HG02938 (cell line): ENCODE measurements around the gene NXPE3.
A peak's percentile ranks its signal among the peaks of the same experiment; 100 is the strongest.
"Not testable (repeated sequence)": the region's sequence is repeated elsewhere in the genome, so short reads cannot be mapped to it uniquely, and the experiment has no call there.

Experiments
- ATAC-seq: cut with Tn5 transposase; IDR thresholded peaks from one replicate; pipeline ENCODE4 v1.9.1; 2021; ENCODE audit warnings: mild to moderate bottlenecking, moderate library complexity; ENCODE audit not compliant: unreplicated experiment

NXPE3 gene

DNA sequence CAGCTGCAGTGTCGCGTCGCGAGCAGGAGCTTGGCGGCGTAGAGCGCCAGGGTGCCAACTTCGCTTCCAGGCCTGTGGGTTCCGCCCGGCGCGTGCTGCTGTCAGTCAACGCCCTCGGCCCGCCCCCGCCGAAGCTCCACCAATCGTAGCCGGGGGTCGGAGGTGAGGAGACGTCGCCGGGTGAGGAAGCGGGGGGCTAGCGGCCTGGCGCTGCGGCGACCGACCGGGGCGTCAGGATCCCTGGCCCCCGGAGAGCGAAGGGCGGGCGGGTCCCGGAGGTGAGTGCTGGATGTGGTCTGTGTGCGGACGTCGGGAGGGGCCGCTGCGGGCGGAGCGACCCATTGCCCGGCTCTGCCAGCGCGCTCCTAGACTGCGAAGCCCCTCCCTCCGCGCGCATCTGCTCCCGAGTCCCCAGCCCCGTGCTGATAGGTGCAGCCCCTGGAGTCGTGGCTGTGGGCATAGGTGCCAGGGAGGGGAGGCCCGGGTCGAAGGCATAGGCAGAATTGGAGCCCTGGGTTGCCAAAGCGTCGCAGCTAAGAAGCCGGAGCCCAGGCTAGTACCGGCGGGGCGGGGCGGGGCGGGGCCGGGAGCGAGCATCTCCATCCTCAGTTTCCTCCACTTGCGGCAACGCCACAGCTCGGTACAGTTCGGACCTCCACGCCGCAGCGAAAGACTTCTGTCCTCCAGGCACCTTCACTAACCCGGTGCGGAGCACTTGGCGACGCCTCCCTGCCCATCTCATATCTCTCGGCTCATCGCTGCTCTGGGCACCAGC, at the start of gene NXPE3:
NXPE3 (plus strand) TSS at position 165 of the 775 bp plus-strand sequence. CDS start 6,386 bp downstream, outside the sequence.
- peak; percentile 89 for ATAC-seq

- no peak for ATAC-seq
These were observed 49.4 kb upstream of the NXPE3 start for GRCh38 chr3:101729586-101729985.

DNA sequence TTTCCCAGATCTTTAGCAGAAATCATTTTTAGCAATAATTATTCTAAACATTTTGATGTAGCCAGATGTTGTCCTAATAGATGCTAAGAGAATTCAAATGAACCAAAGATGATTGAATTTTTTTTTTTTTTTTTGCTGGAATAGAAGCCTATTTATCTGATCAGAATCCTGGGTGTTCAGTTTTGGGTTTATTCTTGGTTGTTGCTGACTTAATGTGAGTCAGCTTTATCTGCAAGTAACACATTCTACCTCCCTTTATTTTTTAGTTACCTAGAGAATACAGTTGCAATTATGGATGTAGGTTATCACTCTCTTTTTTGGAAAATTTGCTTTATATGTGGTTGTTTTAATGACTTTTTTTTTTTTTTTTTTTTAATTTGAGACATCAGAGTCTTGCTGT, 48.2 kb upstream of the NXPE3 start:
- no peak for ATAC-seq

DNA sequence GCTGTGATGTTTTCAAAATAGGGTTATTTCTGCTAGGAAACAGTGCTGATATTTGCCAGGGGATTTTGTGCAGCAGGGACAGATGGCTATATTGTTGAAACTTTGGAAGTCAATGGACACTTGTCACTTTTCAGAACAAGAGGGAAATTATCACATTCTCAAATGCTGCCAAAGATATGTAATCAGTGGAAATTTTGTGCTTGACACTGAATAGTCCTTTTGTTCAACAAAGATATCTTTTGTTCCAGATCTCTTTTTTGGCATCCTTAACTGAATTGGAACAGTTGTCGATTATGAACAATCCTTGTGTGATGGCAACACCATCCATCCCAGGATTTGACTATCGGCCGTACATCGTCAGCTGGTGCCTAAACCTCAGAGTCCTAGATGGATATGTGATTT, 46.8 kb upstream of the NXPE3 start:
- ATAC-seq: no peak

DNA sequence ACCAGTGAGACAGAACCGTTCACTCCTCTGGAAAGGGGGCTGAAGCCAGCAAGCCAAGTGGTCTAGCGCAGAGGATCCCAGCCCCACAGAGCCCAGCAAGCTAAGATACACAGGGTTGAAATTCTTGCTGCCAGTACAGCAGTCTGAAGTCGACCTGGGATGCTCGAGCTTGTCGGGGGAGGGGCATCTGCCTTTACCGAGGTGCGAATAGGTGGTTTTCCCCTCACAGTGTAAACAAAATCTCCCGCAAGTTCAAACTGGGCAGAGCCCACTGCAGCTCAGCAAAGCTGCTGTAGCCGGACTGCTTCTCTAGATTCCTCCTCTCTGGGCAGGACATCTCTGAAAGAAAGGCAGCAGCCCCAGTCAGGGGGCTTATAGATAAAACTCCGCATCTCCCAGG, 43.2 kb upstream of the NXPE3 start:
- ATAC-seq: no peak

- ATAC-seq: not testable (repeated sequence)
These were observed 37.1 kb upstream of the NXPE3 start for GRCh38 chr3:101741914-101742313.

DNA sequence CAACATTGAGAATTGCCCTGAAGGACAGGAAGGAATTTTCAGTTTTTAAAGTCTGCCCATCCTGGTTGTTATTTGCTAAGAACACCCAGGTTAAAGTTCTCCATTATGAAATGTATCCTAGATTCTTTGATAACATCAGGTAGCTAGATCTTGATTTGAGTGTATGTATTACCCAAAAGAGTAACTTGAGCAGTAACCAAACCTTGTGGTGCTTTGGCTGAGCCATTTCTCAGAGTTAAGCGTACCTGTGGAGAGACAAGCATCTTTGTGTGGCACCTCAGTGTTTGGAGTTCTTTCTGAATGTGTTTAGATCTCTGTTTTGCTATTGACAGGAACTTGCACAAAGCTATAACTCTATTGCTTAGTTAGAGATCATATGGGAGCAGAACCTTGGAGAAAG, 34.2 kb upstream of the NXPE3 start:
- ATAC-seq: no peak

DNA sequence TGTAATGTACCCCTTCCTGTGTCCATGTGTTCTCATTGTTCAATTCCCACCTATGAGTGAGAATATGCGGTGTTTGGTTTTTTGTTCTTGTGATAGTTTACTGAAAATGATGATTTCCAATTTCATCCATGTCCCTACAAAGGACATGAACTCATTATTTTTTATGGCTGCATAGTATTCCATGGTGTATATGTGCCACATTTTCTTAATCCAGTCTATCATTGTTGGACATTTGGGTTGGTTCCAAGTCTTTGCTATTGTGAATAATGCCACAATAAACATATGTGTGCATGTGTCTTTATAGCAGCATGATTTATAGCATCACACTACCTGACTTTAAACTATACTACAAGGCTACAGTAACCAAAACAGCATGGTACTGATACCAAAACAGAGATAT, 33.1 kb upstream of the NXPE3 start:
- ATAC-seq: not testable (repeated sequence)

DNA sequence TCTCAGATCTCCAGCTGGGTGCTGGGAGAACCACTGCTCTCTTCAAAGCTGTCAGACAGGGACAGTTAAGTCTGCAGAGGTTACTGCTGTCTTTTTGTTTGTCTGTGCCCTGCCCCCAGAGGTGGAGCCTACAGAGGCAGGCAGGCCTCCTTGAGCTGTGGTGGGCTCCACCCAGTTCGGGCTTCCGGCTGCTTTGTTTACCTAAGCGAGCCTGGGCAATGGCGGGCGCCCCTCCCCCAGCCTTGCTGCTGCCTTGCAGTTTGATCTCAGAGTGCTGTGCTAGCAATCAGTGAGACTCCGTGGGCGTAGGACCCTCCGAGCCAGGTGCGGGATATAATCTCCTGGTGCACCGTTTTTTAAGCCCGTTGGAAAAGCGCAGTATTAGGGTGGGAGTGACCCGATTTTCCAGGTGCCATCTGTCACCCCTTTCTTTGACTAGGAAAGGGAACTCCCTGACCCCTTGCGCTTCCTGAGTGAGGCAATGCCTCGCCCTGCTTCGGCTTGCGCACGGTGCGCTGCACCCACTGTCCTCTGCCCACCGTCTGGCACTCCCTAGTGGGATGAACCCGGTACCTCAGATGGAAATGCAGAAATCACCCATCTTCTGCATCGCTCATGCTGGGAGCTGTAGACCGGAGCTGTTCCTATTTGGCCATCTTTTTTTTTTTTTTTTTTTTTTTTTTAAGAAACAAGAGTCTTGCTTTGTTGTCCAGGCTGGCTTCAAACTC, 25.5 kb upstream of the NXPE3 start:
- ATAC-seq: not testable (repeated sequence)

- no peak for ATAC-seq
These were observed 20.8 kb upstream of the NXPE3 start for GRCh38 chr3:101758224-101758623.

GRCh38 chr3:101762041-101762646, 16.9 kb upstream of the NXPE3 start:
- ATAC-seq: no peak

DNA sequence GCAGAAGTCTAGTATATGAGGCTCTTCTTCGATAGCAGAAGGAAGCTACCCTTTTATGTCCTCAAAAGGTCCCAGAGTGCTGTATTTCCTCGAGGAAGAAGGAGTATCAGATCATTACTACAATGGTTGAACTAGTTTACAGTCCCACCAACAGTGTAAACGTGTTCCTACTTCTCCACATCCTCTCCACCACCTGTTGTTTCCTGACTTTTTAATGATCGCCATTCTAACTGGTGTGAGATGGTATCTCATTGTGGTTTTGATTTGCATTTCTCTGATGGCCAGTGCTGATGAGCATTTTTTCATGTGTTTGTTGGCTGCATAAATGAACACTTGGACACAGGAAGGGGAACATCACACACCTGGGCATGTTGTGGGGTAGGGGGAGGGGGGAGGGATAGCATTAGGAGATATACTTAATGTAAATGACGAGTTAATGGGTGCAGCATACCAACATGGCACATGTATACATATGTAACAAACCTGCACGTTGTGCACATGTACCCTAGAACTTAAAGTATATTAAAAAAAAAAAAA, 1.2 kb upstream of the NXPE3 start:
- not testable (repeated sequence) for ATAC-seq

- no peak for ATAC-seq
These were observed 495 bp upstream of the NXPE3 start for GRCh38 chr3:101778385-101779046.

DNA sequence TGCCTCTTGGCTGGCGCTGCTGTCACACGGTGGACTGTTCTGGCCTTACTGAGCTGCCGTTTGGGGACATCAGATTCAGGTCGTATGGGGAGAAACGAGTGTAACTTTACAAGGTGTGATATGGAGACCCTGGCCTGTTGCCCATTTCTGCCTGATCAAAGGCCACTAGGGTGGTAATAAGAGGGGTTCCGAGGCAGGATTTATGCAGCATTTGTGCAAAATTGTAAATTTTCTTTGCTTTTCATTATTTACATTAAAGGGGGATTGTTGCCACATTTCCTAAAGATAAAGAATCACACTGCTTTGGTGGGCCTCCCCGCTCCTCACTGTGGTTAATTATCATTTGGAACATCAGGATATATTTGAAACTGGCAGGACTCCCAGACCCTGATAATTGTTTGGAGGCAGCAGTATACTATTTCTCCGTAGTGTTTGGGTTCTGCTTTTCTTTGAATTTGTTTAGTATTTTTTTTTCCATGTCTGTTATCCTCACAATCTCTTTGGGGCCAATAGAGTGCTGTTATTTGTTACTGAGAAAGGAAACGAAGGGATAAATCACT, 891 bp downstream of the NXPE3 start:
- ATAC-seq: peak; percentile 42

DNA sequence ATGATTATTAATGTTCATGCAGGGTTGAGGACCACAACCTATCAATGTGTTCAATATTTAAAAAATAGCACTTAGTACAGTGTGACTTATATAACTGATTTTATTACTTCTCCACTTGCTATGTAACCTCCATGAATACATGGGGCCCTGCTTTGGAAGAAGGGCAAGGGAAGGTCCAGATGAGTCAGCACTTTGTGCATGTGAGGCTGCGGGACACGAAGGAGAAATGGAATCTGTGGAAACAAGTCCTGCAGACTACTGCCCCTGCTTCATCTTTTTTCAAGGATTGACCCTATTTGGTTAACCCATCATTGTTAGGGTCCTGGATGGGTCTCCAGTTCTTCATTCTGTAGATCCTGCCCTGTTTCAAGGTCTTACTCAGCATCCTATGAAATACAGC, 1.6 kb downstream of the NXPE3 start:
- ATAC-seq: no peak

DNA sequence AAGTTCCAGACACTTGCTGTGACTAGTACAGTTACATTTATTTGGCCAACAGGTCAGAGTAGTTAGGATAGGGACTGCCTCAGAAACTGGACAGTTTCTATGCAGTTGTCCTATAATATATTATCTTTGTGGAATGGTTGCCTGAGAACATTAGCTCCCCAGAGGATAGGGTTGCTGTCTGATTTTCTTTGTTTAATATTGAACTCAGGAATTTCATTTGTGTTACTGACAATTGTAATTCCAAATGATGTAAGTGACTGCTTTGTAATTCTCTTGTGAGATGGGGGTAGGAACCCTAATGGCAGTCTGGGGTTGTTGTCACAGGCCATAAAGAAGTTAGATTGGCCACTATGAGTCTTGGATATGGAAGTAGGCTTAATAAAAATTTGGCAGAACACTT, 2.2 kb downstream of the NXPE3 start:
- no peak for ATAC-seq

GRCh38 chr3:101784855-101785613, 6.0 kb downstream of the NXPE3 start:
- no peak for ATAC-seq

DNA sequence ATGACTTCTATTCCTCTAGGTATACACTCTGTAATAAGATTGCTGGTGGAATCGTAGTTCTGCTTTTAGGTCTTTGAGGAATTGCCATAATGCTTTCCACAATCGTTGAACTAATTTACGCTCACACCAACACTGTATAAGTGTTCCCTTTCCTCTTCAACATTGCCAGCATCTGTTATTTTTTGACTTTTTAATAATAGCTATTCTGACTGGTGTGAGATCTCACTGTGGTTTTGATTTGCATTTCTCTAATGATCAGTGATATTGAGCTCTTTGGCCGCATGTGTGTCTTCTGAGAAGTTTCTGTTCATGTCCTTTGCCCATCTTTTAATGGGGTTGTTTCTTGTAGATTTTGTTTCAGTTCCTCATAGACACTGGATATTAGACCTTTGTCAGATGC, 12.8 kb downstream of the NXPE3 start:
- peak; percentile 98 for ATAC-seq

GRCh38 chr3:101796077-101796680, 17.2 kb downstream of the NXPE3 start:
- no peak for ATAC-seq

- ATAC-seq: no peak
These were observed 22.2 kb downstream of the NXPE3 start for GRCh38 chr3:101801174-101801573.
